GM12874 (cell line): ENCODE measurements around the gene KRTAP2-1.
"Not testable (repeated sequence)": the region's sequence is repeated elsewhere in the genome, so short reads cannot be mapped to it uniquely, and the experiment has no call there.

Source experiments
- TF ChIP-seq, protein P1 (sequence below): IDR thresholded peaks from 2 replicates; pipeline ENCODE4 v1.5.1; 2011; ENCODE audit warnings: low read depth, mild to moderate bottlenecking, control low read depth, low read length, moderate library complexity; ENCODE audit not compliant: insufficient read depth

KRTAP2-1 gene

DNA sequence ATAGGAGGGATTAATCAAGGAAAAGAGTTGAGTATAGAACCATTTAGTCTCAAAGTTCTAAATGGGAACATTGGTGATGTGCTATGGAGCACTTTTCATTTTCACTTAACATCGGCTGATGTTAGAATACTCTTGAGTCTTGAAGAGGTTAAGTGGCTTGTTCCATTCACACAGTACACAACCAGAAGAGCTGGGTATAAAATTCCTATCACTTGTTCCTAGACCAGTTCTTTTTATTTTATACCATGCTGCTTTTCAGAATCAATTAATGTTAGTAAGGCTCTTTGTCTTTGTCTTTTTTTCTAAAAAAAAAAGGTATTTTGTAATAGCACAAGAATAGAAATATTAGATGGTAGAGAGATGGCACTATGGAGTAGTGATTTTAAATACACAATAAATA is 4.2 kb downstream of the KRTAP2-1 start:
- TF ChIP-seq, protein P1, sequence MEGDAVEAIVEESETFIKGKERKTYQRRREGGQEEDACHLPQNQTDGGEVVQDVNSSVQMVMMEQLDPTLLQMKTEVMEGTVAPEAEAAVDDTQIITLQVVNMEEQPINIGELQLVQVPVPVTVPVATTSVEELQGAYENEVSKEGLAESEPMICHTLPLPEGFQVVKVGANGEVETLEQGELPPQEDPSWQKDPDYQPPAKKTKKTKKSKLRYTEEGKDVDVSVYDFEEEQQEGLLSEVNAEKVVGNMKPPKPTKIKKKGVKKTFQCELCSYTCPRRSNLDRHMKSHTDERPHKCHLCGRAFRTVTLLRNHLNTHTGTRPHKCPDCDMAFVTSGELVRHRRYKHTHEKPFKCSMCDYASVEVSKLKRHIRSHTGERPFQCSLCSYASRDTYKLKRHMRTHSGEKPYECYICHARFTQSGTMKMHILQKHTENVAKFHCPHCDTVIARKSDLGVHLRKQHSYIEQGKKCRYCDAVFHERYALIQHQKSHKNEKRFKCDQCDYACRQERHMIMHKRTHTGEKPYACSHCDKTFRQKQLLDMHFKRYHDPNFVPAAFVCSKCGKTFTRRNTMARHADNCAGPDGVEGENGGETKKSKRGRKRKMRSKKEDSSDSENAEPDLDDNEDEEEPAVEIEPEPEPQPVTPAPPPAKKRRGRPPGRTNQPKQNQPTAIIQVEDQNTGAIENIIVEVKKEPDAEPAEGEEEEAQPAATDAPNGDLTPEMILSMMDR, result no peak

DNA sequence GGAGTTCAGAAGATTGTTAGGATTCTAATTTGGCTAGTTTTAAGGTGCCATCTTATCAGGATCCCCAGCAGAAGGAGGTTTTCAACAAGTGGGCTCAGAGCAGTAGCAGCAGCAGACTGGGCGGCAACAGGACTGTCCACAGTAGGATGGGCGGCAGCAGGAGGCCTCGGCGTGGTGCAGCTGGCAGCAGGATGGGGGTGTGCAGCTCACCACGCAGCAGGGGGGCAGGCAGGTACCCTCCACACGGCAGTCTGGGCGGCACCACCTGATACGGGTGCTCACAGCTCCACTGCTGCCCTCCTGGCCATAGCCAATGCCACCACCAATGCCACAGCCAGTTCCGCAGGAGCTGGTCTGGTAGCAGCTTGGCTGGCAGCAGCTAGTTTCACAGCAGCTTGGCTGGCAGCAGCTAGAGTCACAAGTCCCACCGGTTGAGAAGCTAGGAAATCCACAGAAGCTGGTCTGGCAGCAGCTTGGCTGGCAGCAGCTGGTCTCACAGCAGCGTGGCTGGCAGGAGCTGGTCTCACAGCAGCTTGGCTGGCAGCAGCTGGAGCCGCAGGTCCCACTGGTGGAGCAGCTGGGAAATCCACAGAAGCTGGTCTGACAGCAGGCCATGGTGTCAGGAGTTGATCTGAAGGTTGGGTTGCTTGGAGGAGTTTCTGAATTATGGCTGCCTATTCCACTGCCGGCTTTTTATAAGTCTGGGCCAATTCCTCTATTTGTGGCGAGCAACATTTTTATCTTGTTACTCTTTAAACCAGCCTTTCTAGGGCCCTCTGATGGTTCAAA is 6.1 kb downstream of the KRTAP2-1 start, which contains the start of gene KRTAP1-1:
KRTAP1-1 (minus strand) TSS at position 668 of the 789 bp plus-strand sequence; CDS start at position 615, 53 bp downstream.
- TF ChIP-seq, protein P1, result not testable (repeated sequence)

- TF ChIP-seq, protein P1, result no peak
These were observed 9.2 kb downstream of the KRTAP2-1 start for GRCh38 chr17:41037853-41038350.

- TF ChIP-seq, protein P1, result not testable (repeated sequence)
These were observed 12.7 kb downstream of the KRTAP2-1 start, which contains the start of gene KRTAP1-3 for GRCh38 chr17:41034346-41034935. KRTAP1-3 (minus strand) TSS chr17:41034874; CDS start chr17:41034821, 53 bp downstream.

GRCh38 chr17:41029633-41030245 is 17.4 kb downstream of the KRTAP2-1 start, which contains the start of gene KRTAP1-4:
KRTAP1-4 (minus strand) TSS chr17:41030195; CDS start chr17:41030078, 117 bp downstream.
- TF ChIP-seq, protein P1, result no peak

DNA sequence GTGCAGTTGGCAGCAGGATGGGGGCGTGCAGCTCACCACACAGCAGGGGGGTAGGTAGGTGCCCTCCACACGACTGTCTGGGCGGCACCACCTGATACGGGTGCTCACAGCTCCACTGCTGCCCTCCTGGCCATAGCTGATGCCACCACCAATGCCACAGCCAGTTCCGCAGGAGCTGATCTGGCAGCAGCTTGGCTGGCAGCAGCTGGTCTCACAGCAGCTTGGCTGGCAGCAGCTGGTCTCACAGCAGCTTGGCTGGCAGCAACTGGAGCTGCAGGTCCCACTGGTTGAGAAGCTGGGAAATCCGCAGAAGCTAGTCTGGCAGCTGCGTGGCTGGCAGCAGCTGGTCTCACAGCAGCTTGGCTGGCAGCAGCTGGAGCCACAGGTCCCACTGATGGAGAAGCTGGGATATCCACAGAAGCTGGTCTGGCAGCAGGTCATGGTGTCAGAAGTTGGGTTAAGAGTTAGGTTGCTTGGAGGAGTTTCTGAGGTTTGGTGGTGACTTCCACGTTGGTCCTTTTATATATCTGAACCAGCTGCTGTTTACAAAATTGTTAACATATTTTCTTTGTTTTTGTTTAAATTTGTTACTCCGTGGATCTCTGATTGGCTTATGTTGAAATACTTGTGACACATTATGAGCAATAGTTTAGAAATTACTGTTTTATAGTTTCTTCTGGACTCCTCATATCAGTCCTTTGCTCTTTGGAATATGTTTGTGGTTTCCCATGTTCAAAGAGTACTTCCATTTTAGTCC is 20.2 kb downstream of the KRTAP2-1 start, which contains the start of gene KRTAP1-5:
KRTAP1-5 (minus strand) TSS at position 494 of the 757 bp plus-strand sequence; CDS start at position 441, 53 bp downstream.
- TF ChIP-seq, protein P1, result no peak
